ENCODE results near the gene ABCC11.

Gene ABCC11

DNA sequence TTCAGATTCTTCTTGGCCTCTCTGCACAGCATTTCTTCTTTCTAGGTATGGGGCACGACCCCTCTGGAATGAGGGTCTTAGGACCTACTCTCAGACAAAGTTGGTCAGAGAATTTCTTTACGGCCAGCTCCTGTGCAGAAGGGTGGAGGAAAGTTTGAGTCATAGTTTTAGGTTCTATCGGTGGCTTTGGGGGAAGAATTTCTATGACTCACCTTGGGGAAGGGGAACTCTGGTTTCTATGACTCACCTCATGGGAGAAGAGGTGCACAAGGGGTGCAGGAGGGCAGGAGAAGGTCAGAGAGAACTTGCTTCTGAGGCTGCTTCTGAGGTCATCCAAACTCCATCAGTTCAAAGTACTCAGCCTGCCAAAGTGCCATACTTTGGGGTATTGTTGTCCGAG lies 89.0 kb downstream of the ABCC11 start:
- no peak overlapping the region for H4K8ac ChIP-seq (ENCODE audit: low read depth, low read length)
- WGBS (ENCODE audit: extremely low coverage, insufficient coverage, insufficient read length) = no CpG with 5 or more reads among the region's 4 CpGs

GRCh38 chr16:48157794-48158193 lies 89.5 kb downstream of the ABCC11 start:
- no peaks in the 10 kb centered on the region for H3K36me3 ChIP-seq (ENCODE audit: control insufficient read depth in 1 of 2, insufficient read depth in 2 of 2, low read length in 2 of 2)
- H3K23ac ChIP-seq (ENCODE audit: low read length) = no peak overlapping the region
- no peak overlapping the region for H3K18ac ChIP-seq (ENCODE audit: low read length)
- WGBS (ENCODE audit: extremely low coverage, insufficient coverage, insufficient read length) = no CpG with 5 or more reads among the region's 4 CpGs
- no peak overlapping the region for H3K9ac ChIP-seq (ENCODE audit: low read length)
- no peak overlapping the region for H4K8ac ChIP-seq (ENCODE audit: low read depth, low read length)
- no peak overlapping the region for H3K4me2 ChIP-seq (ENCODE audit: low read length)
- no peak for DNase-seq
- no peak overlapping the region for H2BK5ac ChIP-seq (ENCODE audit: low read depth, low read length, poor library complexity)
- no peak overlapping the region for H3K4ac ChIP-seq (ENCODE audit: low read depth, low read length)
- H4K12ac ChIP-seq (ENCODE audit: low read depth, low read length) = no peak overlapping the region
- no peak overlapping the region for H2BK120ac ChIP-seq (ENCODE audit: insufficient read depth, low read length, poor library complexity)
- no peaks in the 10 kb centered on the region for H3K27me3 ChIP-seq (ENCODE audit: insufficient read depth, low read length)
- H3K79me1 ChIP-seq (ENCODE audit: low read length) = no peaks in the 10 kb centered on the region
- no peak overlapping the region for H2AK5ac ChIP-seq (ENCODE audit: low read length)
- no peak overlapping the region for H2BK12ac ChIP-seq (ENCODE audit: low read length)
- no peak overlapping the region for H3K4me3 ChIP-seq (ENCODE audit: low read depth, low read length)
- H3K27ac ChIP-seq (ENCODE audit: low read depth, low read length) = no peak overlapping the region
- no peak overlapping the region for H3K14ac ChIP-seq (ENCODE audit: low read length)
- H2AFZ ChIP-seq (ENCODE audit: insufficient read depth, low read length, poor library complexity) = no peak overlapping the region
- H3K9me3 ChIP-seq (ENCODE audit: insufficient read depth, low read depth, low read length) = no peaks in the 10 kb centered on the region
- peaks cover 7 to 9% of the 10 kb centered on the region in 2 experiments for H3K4me1 ChIP-seq (ENCODE audit: control insufficient read depth in 1 of 2, insufficient read depth in 2 of 2, low read length in 2 of 2)
- H3K79me2 ChIP-seq (ENCODE audit: control insufficient read depth, insufficient read depth, low read length, poor library complexity) = no peaks in the 10 kb centered on the region
- H4K91ac ChIP-seq (ENCODE audit: low read depth, low read length) = no peak overlapping the region

More for the DNA sequence above, 89.0 kb downstream of the ABCC11 start:
- H3K4me2 ChIP-seq (ENCODE audit: low read length) = no peak overlapping the region
- no peaks in the 10 kb centered on the region for H3K9me3 ChIP-seq (ENCODE audit: insufficient read depth, low read depth, low read length)
- no peaks in the 10 kb centered on the region for H3K79me2 ChIP-seq (ENCODE audit: control insufficient read depth, insufficient read depth, low read length, poor library complexity)
- no peaks in the 10 kb centered on the region for H3K27me3 ChIP-seq (ENCODE audit: insufficient read depth, low read length)
- H4K91ac ChIP-seq (ENCODE audit: low read depth, low read length) = no peak overlapping the region
- no peak overlapping the region for H3K4me3 ChIP-seq (ENCODE audit: low read depth, low read length)
- no peaks in the 10 kb centered on the region for H3K79me1 ChIP-seq (ENCODE audit: low read length)
- no peaks in the 10 kb centered on the region for H3K36me3 ChIP-seq (ENCODE audit: control insufficient read depth in 1 of 2, insufficient read depth in 2 of 2, low read length in 2 of 2)
- no peak overlapping the region for H3K14ac ChIP-seq (ENCODE audit: low read length)
- H3K4me1 ChIP-seq (ENCODE audit: control insufficient read depth in 1 of 2, insufficient read depth in 2 of 2, low read length in 2 of 2) = peaks cover 7 to 12% of the 10 kb centered on the region in 2 experiments
- H2BK12ac ChIP-seq (ENCODE audit: low read length) = no peak overlapping the region
- no peak overlapping the region for H2AFZ ChIP-seq (ENCODE audit: insufficient read depth, low read length, poor library complexity)
- H2BK120ac ChIP-seq (ENCODE audit: insufficient read depth, low read length, poor library complexity) = no peak overlapping the region
- H3K23ac ChIP-seq (ENCODE audit: low read length) = no peak overlapping the region
- no peak overlapping the region for H2AK5ac ChIP-seq (ENCODE audit: low read length)
- H4K12ac ChIP-seq (ENCODE audit: low read depth, low read length) = no peak overlapping the region
- DNase-seq = no peak
- H3K4ac ChIP-seq (ENCODE audit: low read depth, low read length) = no peak overlapping the region
- no peak overlapping the region for H2BK5ac ChIP-seq (ENCODE audit: low read depth, low read length, poor library complexity)
- no peak overlapping the region for H3K18ac ChIP-seq (ENCODE audit: low read length)
- no peak overlapping the region for H3K27ac ChIP-seq (ENCODE audit: low read depth, low read length)
- no peak overlapping the region for H3K9ac ChIP-seq (ENCODE audit: low read length)

- Histone ChIP-seq H2BK12ac (ENCODE audit: low read length) (no peak overlapping the region), H3K14ac (ENCODE audit: low read length) (no peak overlapping the region), H3K4me1 (ENCODE audit: control insufficient read depth in 1 of 2, insufficient read depth in 2 of 2, low read length in 2 of 2) (peaks cover 7 to 8% of the 10 kb centered on the region in 2 experiments), H3K23ac (ENCODE audit: low read length) (no peak overlapping the region), H3K18ac (ENCODE audit: low read length) (no peak overlapping the region), H4K8ac (ENCODE audit: low read depth, low read length) (no peak overlapping the region), H3K79me1 (ENCODE audit: low read length) (no peaks in the 10 kb centered on the region), H3K4me3 (ENCODE audit: low read depth, low read length) (no peak overlapping the region), H3K36me3 (ENCODE audit: control insufficient read depth in 1 of 2, insufficient read depth in 2 of 2, low read length in 2 of 2) (no peaks in the 10 kb centered on the region), H2AK5ac (ENCODE audit: low read length) (no peak overlapping the region), H3K9me3 (ENCODE audit: insufficient read depth, low read depth, low read length) (no peaks in the 10 kb centered on the region), H3K27me3 (ENCODE audit: insufficient read depth, low read length) (no peaks in the 10 kb centered on the region), H2BK5ac (ENCODE audit: low read depth, low read length, poor library complexity) (no peak overlapping the region), H2AFZ (ENCODE audit: insufficient read depth, low read length, poor library complexity) (no peak overlapping the region), H4K91ac (ENCODE audit: low read depth, low read length) (no peak overlapping the region), H2BK120ac (ENCODE audit: insufficient read depth, low read length, poor library complexity) (no peak overlapping the region), H4K12ac (ENCODE audit: low read depth, low read length) (no peak overlapping the region), H3K27ac (ENCODE audit: low read depth, low read length) (no peak overlapping the region), H3K4ac (ENCODE audit: low read depth, low read length) (no peak overlapping the region), H3K79me2 (ENCODE audit: control insufficient read depth, insufficient read depth, low read length, poor library complexity) (no peaks in the 10 kb centered on the region), H3K4me2 (ENCODE audit: low read length) (no peak overlapping the region), H3K9ac (ENCODE audit: low read length) (no peak overlapping the region)
- no peak for DNase-seq
- no CpG with 5 or more reads among the region's 11 CpGs for WGBS (ENCODE audit: extremely low coverage, insufficient coverage, insufficient read length)
Observed at GRCh38 chr16:48157302-48157701, 90.0 kb downstream of the ABCC11 start.

- Histone ChIP-seq H2AK5ac (ENCODE audit: low read length) (no peak overlapping the region), H3K9me3 (ENCODE audit: insufficient read depth, low read depth, low read length) (no peaks in the 10 kb centered on the region), H2BK5ac (ENCODE audit: low read depth, low read length, poor library complexity) (no peak overlapping the region), H3K4me3 (ENCODE audit: low read depth, low read length) (no peak overlapping the region), H3K27ac (ENCODE audit: low read depth, low read length) (no peak overlapping the region), H2AFZ (ENCODE audit: insufficient read depth, low read length, poor library complexity) (no peak overlapping the region), H4K8ac (ENCODE audit: low read depth, low read length) (no peak overlapping the region), H3K4me2 (ENCODE audit: low read length) (no peak overlapping the region), H3K36me3 (ENCODE audit: control insufficient read depth in 1 of 2, insufficient read depth in 2 of 2, low read length in 2 of 2) (no peaks in the 10 kb centered on the region), H4K12ac (ENCODE audit: low read depth, low read length) (no peak overlapping the region), H3K4me1 (ENCODE audit: control insufficient read depth in 1 of 2, insufficient read depth in 2 of 2, low read length in 2 of 2) (peaks cover 7 to 8% of the 10 kb centered on the region in 2 experiments), H3K4ac (ENCODE audit: low read depth, low read length) (no peak overlapping the region), H2BK12ac (ENCODE audit: low read length) (no peak overlapping the region), H3K79me2 (ENCODE audit: control insufficient read depth, insufficient read depth, low read length, poor library complexity) (no peaks in the 10 kb centered on the region), H3K14ac (ENCODE audit: low read length) (no peak overlapping the region), H4K91ac (ENCODE audit: low read depth, low read length) (no peak overlapping the region), H3K18ac (ENCODE audit: low read length) (no peak overlapping the region), H3K79me1 (ENCODE audit: low read length) (no peaks in the 10 kb centered on the region), H2BK120ac (ENCODE audit: insufficient read depth, low read length, poor library complexity) (no peak overlapping the region), H3K27me3 (ENCODE audit: insufficient read depth, low read length) (no peaks in the 10 kb centered on the region), H3K23ac (ENCODE audit: low read length) (no peak overlapping the region), H3K9ac (ENCODE audit: low read length) (no peak overlapping the region)
- peak; percentile 67 to 83 for DNase-seq
- WGBS (ENCODE audit: extremely low coverage, insufficient coverage, insufficient read length) = no CpG with 5 or more reads among the region's 16 CpGs
Observed at GRCh38 chr16:48156790-48157209, 90.5 kb downstream of the ABCC11 start.
